ENCODE data around the gene AIG1. TPM values are rescaled to one million over a fixed set of nuclear protein-coding genes. Genes with fewer than 3 reads are reported as not detected.
A peak's percentile ranks its signal among the peaks of the same experiment; 100 is the strongest.
"Not testable (repeated sequence)": the region's sequence is repeated elsewhere in the genome, so short reads cannot be mapped to it uniquely, and the experiment has no call there.

Gene AIG1
- polyA plus RNA-seq (ENCODE audit: insufficient read length in 4 of 4): 100 to 1,000 TPM in 2 of 4 donors, 10 to 100 TPM in 2; 92.2 to 114 (median 102) TPM

DNA sequence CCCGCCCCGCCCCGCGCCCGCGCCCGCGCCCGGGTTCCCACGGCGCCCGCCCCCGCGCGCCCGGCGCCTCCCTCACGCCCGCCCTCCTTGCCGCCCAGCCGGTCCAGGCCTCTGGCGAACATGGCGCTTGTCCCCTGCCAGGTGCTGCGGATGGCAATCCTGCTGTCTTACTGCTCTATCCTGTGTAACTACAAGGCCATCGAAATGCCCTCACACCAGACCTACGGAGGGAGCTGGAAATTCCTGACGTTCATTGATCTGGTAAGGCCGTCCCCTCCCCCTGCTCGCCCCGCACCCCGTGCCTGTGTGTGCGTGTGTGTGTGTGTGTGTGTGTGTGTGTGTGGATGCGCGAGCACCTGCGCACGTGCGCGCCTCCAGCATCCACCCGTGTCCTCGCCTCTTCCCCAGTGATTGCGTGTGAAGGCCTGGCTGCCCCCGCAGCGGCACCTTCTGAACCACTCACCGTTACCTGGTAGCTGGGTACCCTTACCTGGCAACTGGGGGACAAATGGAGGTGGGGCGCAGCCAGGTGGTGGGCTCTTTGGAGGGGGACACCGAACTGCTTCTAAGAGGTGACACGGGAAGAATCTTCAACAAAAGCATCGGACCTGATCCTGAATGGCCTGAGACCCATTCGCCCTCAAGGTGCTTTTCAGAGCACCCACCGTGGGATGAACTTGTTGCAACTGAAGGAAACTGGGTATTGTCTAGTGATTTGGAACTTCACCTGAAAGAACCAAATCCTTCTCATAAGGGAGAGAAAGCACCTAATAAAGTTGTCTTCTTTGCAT is at the start of gene AIG1:
AIG1 (plus strand) TSS at position 84 of the 791 bp plus-strand sequence; CDS start at position 121, 37 bp downstream.
- DNase-seq (ENCODE audit: low read depth in 4 of 4, low spot score in 2 of 4): peak; percentile 48 to 58 (median 56)

DNA sequence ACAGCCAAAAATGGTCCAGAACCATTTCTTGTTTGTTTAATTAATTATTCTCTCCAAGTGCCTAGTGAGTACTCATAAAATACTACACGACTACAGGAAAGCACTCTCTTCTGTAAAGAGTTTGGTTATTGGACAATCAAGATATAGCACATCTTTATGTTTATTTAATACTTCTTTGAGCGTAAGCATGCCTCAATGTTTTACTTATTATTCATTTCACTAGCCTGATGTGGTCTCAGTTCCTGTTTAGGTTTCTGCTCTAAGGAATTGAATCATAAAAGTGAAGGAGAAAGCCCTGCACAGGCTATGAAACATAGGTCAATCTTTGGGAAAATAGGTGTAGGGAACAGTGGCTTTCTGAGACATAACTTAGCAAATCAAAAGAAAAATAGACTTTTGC is 45.9 kb upstream of the AIG1 start:
- no peak for DNase-seq (ENCODE audit: low read depth in 4 of 4, low spot score in 2 of 4)

GRCh38 chr6:143015300-143015706 is 45.4 kb upstream of the AIG1 start:
- no peak for DNase-seq (ENCODE audit: low read depth in 4 of 4, low spot score in 2 of 4)

DNA sequence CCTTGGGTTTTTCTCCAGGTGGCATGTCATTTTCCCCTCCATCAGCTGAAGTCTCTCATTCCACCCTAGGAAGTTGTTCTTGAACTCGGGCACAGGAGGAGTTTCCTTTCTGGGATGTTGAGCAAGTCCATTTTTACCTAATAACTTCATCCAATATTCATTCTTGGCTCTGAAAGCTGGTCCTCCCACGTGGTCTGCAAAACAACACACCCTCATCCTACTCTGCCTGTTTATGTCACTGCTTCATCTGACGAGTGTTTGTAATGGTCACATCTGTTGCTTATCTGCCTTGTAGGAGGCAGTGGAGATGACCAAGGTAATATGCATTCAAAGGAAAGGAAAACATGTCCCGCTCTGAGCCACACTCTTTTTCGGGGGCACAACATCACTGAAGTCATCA is 41.7 kb upstream of the AIG1 start:
- DNase-seq (ENCODE audit: low read depth in 4 of 4, low spot score in 2 of 4): no peak

GRCh38 chr6:143020862-143021261 is 39.8 kb upstream of the AIG1 start:
- not testable (repeated sequence) for DNase-seq (ENCODE audit: low read depth in 4 of 4, low spot score in 2 of 4)

DNA sequence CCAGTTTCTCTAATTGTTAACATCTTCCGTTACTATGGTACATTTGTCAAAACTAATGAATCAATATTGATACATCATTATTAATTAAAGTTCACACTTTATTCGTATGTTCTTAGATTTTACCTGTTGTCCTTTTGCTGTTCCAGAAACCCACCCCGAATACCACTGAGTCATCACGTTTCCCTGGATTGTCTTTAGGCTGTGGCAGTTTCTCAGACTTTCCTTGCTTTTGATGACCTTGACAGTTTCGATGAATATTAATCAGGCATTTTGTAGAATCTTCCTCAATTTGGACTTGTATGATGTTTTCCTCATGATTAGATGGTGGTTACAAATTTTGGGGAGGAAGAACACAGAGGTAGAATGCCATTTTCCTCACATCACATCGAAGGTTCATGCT is 39.1 kb upstream of the AIG1 start:
- no peak for DNase-seq (ENCODE audit: low read depth in 4 of 4, low spot score in 2 of 4)

DNA sequence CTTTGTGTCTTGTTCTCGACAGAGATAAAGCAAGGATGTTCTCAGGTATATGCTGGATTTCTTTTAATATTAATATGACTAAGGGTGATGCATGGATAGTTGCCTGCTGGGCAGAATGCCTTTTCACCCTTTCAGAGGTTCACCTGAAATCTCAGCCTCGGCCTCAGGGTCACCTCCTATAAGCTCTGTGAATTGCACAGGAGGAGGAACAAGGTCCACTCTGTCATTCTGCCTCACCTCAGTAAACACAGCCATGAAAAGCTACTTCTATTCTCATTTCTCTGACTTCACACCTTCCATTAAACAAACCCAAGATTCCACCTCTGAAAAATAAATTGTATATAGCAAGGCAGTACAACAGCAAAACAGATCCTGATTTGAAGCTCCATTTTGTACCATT is 38.1 kb upstream of the AIG1 start:
- no peak for DNase-seq (ENCODE audit: low read depth in 4 of 4, low spot score in 2 of 4)

DNA sequence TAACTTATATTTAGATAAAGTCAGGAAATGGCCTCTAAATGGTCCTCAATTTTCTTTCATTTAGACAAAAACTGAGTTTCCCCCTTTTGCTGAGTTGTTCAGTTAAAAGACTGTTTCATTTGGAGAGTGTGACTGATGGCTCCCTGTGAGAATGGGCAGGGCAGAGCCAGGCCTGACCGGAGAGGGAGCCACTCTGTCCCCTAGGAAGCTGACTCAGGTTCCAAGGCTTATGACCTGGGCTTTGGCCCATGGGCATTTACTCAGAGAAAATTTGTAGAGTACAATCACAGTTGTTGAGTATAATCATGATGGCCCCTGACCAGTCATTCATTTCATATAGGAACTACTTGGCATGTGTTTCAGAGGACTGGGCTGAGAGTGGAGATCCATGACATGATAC is 37.0 kb upstream of the AIG1 start:
- no peak for DNase-seq (ENCODE audit: low read depth in 4 of 4, low spot score in 2 of 4)

DNA sequence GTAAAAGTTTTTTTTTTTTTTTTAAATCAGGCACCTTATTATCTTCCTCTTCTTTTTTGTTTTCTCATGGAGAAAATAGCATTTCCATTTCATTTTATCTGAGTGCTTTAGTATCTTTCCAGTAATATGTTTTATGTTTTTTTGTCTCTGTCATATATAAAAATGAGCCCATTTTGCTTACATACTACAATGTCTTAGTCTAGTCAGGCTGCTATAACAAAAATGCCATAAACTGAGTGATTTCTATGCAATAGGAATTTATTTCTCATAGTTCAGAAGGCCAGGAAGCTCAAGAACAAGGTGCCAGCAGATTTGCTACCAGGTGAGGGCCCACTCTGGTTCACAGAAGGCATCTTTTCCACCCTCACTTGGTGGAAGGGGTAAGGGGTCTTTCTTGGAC is 35.7 kb upstream of the AIG1 start:
- no peak for DNase-seq (ENCODE audit: low read depth in 4 of 4, low spot score in 2 of 4)

DNA sequence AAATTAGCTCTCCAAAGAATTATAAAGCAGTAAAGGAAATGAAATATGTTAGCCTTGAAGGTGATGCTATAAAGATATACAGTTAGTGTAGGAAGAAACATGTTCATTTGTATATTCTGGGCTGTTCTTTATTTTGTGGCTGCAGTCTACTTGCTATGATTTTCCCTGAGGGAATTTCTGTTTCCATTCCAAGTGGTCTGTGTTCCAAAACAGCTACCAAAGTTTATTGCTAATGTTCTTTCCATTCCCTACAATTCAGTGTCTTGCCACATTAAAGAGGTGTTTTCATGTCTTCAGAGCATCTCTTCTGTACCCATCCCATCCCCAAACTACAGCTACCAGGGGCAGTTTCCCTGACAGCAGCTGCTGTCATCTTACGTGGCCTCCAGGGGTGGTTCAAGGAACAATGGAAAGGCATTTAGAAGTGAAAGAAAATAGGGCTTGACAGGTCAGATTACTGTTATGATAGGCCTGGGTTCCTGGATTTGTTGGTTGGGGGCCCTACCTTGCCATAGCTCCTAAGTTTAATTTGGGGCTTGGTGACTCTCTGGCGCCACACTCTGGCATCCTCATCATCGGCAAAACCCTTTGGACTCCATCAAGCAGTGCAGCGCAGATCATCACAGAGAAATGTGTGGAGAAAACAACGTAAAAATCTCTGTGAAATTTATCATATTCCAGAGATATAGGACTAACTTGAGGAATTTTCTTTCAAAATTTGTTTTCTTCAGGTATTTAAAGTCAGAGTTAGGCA is 33.8 kb upstream of the AIG1 start:
- DNase-seq (ENCODE audit: low read depth in 4 of 4, low spot score in 2 of 4): peak in 1 of 4 donors; percentile 4

DNA sequence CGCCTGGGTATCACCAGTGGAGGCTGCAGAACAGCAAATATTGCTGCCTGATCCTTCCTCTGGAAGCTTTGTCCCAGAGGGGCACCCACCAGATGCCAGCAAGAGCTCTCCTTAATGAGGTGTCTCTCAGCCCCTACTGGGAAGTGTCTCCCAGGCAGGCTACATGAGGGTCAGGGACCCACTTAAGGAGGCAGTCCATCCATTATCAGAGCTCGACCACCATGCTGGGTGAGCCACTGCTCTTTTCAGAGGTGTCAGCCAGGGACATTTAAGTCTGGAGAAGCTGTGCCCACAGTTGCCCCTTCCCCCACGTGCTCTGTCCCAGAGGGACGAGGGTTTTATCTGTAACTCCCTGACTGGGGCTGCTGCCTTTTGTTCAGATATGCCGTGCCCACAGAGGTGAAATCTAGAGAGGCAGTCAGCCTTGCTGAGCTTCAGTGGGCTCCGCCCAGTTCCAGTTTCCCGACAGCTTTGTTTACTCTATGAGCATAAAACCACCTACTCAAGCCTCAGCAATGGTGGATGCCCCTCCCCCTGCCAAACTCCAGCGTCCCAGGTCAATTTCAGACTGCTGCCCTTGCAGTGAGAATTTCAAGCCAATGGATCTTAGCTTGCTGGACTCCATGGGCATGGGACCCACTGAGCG is 25.9 kb upstream of the AIG1 start:
- DNase-seq (ENCODE audit: low read depth in 4 of 4, low spot score in 2 of 4): no peak

DNA sequence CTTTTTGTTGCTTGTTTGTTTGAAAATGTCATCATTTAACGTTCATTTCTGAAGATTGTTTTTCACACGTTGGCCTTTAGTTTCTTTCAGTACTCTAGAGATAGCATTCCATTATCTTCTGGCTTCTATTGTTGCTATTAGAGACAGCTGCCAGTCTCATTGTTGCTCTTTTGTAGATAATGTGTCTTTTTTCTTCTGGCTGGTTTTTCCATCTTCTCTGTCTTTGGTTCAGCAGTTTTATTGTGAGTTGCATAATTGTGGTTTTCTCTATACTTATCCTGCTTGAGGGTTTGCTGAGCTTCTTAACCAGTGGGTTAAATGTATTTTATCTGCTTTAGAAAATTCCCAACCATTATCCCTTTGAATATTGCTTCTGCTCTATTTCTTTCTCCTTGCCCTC is 23.2 kb upstream of the AIG1 start:
- no peak for DNase-seq (ENCODE audit: low read depth in 4 of 4, low spot score in 2 of 4)

DNA sequence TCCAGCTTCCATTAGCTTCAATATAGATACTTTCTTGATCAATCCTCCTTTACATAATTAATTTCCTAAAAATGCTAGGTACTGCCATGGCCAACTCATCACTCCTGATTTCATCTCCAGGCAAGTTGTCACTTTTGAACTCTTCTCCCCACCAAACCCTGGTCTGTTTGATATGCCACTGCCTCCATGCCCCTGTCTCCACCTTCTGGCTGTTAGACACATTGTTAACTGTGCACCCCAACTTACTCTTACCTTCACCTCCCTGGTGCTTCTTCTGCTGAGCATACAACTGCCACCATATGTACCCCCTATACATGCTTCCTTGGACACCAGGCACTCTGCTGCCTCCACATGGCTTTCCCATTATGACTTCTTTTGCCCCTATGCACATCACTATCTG is 21.9 kb upstream of the AIG1 start:
- DNase-seq (ENCODE audit: low read depth in 4 of 4, low spot score in 2 of 4): no peak

- no peak for DNase-seq (ENCODE audit: low read depth in 4 of 4, low spot score in 2 of 4)
These were observed 21.1 kb upstream of the AIG1 start for GRCh38 chr6:143039548-143039947.

DNA sequence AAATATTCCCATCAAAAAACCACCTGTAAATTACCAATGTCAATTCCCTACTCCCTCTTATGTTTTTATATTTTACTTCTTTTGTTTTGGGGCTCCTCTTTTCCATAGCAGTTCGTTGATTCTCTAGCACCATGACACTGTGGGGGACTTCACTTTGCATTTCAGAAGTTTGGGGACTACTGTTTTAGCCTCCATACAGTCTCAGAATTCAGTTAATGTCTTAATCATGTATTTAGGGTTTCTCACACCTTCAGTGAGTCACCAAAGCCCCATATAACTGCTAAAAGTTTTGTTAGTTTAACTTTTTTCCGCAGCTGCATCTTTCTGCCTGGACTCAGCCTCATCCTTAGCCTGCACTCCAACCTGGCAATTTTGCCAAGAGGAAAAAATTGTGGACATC is 20.7 kb upstream of the AIG1 start:
- DNase-seq (ENCODE audit: low read depth in 4 of 4, low spot score in 2 of 4): no peak

- DNase-seq (ENCODE audit: low read depth in 4 of 4, low spot score in 2 of 4): not testable (repeated sequence)
These were observed 16.3 kb upstream of the AIG1 start for GRCh38 chr6:143044345-143044744.

DNA sequence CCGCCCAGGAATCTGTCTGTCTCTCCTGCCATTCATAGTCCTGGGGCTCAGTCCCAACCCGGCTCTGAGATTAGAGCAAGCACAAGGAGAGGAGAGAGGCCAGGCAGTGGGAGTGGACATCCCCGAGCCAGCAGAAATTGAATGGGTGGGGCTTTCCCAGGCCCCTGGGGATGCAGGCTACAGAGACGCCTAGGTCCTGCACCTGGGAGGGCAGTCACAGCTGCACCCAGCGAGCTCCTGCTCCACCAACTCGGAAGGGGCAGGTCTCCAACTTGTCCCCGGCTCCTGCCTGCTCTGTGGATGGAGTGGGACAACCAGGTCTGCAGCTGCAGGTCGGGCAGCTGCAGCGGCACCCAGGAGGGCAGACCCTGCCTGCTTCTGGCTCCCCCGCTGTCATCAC is 11.1 kb upstream of the AIG1 start:
- no peak for DNase-seq (ENCODE audit: low read depth in 4 of 4, low spot score in 2 of 4)

DNA sequence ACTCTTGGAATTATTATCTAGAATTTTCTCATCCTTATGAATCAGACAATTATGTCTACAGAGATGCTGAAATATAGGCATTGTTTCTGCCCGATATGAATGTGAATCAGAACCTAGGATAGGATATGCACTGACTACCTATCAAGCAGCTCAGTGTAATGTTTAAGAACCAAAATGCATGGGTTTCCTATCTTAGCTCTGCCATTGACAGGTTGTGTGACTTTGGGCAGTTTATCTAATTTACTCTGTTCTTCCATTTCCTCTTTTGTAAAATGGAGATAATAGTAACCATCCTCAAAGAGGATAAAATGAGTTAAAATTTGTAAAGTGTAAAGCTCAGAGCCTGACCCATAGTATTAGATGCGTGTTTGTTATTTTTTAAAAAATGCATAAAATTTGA is 10.2 kb upstream of the AIG1 start:
- no peak for DNase-seq (ENCODE audit: low read depth in 4 of 4, low spot score in 2 of 4)

- no peak for DNase-seq (ENCODE audit: low read depth in 4 of 4, low spot score in 2 of 4)
These were observed 8.4 kb upstream of the AIG1 start for GRCh38 chr6:143052282-143052681.

DNA sequence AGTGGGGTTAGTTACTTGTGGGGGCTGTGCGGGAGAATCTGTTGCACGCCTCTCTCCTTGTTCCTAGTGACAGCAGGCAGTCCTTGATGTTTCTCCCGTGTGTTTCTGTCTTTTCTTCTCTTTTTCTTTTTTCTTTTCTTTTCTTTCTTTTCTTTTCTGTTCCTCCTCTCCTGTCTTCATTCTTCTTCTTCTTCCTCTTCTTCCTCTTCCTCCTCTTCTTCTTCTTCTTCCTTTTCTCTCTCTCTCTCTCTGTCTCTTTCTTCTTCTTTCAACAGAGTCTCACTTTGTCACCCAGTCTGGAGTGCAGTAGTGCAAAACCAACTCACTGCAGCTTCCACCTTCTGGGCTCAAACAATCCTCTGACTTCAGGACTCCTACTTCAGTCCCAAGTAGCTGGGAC is 6.8 kb upstream of the AIG1 start:
- DNase-seq (ENCODE audit: low read depth in 4 of 4, low spot score in 2 of 4): no peak

- no peak for DNase-seq (ENCODE audit: low read depth in 4 of 4, low spot score in 2 of 4)
These were observed 6.4 kb upstream of the AIG1 start for GRCh38 chr6:143054329-143054728.
